Ramos (cell line): ENCODE data around the gene RBFOX1.
"Not testable (repeated sequence)": the region's sequence is repeated elsewhere in the genome, so short reads cannot be mapped to it uniquely, and the experiment has no call there.

ENCODE experiments used
- in situ Hi-C: fragments of 300-500 bp; cut with MboI; formaldehyde crosslinking; loops from one replicate; pipeline ENCODE4 v1.14.3; 2022; ENCODE audit warnings: low sequenced_read_pairs; ENCODE audit not compliant: unreplicated experiment

The RBFOX1 gene

DNA sequence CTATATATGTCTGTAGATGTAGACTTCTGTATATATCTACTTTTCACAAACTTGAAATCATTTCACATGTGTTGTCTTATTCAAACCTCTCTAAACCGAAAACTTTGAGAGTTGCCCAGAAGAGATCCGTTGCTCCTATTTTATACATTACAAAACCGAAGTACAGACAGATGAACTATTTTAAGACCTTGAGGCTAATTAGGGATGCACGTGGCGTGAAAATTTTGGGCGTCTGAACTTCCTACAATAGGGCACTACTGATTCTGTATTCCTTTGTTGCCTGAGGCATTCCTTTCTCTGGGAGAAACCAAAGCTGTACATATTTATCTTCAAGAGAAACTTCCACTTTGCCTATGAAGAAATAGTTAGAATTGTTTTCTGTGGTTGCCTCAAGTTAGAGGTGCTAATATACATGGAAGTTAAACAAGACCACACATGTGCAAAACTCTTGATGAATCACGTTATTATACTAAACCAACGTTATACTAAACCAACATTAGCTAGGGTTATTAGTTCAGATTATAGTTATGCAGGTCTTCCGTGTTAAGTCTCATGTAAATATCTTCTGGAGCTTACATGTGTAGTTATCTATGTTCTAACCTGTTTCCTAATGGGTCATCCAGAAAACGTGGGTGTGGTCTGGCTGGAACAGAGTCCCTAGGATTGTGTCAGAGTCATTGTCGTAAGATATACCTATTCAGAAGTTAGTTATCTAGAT lies 111.2 kb downstream of the RBFOX1 start:
- in situ Hi-C loops = no loop called here

DNA sequence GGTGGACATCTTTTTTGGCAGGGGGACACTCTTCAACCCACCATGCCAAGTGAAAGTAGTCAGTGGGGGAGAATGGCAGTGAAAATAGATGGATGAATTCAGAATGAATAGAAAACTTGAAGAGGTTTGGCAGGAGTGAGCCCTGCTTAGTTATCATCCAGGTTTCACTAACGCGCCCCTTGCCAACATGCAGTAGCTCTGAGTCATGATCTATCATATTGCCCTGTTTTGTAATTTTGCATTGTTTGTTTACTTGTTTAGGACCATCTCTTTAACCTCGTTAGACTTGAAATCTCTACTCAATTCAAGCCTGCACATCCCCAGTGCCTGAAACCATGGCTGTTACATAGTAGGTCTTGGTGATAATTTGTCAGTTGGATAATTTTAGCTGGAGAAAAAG lies 116.7 kb downstream of the RBFOX1 start:
- in situ Hi-C loops = no loop called here

DNA sequence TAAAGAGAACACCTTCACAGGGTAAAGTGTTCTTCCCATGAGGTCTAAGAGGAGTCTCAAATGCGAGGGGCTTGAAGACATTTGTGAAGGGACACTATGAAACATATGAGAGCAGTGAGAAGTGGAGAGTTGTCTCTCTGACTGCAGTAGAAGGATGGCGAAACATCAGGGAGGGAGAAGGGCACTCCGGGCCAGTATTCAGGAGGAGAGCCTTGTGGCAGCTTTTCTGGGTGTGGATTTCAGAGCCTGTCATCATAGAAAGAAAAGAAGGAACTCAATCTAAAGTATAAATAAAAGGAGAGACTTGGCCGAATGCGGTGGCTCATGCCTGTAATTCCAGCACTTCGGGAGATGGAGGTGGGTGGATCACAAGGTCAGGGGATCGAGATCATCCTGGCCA lies 117.2 kb downstream of the RBFOX1 start:
- in situ Hi-C loops = no loop called here

DNA sequence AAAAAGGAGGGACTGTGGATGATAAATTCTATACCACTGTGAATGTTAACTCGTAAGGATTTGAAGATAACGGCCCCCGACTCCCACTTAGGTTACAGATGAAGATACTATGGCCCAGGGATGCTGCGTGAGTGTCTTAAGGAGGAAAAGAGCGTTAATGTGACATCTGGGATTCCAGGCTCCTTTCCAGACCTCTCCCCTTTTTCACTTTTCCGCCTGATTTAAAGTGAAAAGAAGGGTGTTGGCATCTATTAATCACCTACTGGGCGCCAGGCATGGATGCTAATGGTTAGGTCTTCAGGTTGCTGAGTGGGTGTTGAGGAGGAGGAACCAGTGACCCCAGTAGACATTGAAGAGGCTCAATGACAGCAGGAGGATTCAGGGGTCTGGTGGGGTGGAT lies 117.8 kb downstream of the RBFOX1 start:
- in situ Hi-C loops = no loop called here

DNA sequence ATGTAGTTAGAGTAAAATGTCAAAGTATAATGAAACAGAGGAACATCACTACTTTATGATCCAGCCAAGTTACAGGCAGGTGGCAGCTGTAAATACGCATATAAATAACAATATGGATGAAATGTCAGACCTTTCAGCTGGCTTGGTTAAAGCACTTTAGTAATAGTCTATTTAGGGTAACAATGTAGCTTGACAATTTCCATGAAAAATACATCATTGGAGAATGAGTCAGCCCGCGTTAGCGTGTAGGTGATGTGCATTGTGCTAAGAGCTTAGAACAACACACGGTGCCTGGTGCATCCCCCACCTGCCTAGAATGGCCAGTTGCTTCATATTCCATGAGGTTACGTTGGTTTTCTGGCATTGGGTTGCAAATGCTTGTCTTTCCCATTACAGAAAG lies 119.4 kb downstream of the RBFOX1 start:
- in situ Hi-C loops = no loop called here

DNA sequence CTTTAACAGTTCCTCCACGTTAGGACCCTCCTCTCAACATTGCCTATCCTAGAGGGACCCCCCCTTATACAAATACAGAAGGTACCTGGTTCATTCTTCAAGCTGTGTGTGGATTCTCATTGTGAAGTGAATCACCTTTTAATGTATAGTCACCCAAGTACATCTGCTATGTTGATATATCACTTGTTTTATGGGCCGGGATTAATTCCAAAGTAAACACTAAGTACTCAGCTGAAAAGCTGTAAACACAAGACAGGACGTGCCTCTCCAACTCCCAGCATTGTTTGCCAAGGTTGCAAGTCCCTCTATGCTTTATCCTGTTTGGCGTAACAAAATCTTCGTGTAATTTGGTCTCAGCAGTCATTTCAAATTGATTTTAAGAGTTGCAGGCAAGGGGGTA lies 123.6 kb downstream of the RBFOX1 start:
- in situ Hi-C loops = no loop called here

DNA sequence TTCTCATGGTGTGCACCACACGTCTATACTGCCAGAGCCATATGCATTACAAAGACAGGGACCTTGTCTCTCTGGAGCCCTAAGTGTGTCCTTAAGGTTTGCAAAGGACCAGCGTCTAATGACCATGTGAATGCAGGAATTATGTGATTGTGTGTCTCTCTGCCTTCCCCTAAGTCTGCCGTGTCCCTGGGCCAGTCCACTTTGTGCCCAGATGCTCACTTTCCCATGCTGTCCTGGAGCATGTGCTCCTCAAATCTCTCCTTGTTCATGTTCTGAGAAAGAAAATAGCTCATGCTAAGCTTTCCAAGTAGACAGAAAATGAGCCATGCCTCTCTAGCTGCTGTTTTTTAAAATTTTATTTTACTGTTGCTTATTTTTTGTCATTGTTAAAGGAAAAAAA lies 125.5 kb downstream of the RBFOX1 start:
- in situ Hi-C loops = no loop called here

DNA sequence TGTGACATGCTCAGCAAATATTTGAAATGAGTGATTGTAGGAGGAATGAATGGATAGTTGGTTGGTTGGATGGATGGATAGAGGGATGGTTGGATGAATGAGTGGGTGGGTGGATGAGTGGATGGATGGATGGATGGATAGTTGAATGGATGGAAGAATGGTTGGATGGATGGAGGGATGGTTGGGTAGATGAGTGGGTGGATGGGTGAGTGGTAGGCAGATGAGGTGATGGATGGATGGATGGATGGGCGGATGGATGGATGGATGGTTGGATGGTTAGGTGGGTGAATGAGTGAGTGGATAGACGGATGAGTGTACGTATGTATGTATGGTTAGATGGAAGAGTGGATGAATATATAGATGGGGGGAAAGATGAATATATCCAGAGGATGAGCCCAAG lies 137.7 kb downstream of the RBFOX1 start:
- in situ Hi-C loops = no loop called here

DNA sequence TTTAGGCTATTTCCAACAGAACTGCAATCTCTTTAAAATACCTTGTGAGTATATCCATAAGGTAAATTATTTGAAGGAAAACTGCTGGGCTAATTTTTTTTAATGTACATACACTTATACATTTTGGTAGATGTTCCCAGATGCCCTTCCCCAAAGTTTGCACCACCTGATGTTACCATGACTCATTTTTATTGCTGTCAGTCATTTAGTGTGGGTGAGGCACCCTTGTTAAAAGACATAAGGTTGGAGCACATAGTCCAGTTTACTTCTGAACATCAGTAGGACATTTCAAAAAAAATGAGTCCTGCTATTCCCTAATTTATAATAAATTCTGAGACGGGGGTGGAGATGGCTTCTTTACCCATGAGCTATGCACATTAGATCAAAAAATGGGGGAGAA lies 138.6 kb downstream of the RBFOX1 start:
- in situ Hi-C loops = no loop called here

DNA sequence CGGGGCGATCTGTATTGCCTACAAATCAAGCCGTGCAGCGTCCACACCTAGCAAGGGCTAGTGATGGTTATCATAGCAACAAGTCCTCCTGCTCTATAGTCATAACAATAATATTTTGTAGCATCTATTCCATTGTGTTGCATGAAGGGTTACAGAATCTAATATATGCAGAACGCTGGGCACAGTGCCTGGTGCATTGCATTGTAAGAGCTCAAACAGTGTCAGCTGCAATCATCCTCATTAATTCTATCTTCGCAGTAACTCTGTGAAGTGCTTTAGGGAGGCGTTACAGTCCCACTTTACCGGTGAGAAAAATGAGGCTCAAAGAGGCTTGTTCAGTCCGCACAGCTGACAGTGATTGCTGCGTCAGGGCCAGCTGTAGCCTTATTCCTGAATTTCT lies 149.4 kb downstream of the RBFOX1 start:
- in situ Hi-C loops = no loop called here

DNA sequence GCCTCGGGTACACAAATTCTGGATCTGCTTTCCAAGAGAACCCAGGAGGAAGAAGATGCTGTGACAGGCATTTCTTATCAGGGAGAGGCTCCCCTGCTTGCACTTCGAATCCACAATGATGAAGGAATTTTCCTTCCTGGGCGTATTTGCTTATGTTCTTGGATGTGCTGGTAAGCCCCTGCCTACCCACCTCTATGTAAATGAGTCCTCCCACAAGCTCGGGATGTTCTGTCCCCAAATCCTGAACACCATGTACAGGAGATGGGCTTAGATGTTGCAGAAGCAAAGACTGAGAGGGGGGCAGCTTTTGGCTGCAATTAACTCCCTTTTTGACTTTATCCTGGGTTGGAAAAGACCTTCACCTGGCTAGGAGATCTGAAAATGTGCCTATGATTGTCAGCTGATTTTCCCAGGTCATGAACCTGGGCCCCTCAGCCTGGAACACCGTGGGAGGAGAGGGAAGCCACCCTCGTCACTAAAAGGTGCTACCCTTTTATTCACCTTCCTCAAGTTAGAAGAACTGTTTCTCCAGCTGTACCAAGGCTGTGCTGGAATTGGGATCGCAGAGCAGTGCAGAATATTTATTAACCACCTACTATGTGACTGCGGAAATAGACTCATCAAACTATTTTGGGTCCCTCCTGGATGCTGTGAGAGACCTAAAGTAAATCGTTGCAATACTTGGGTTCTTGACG lies 150.1 kb downstream of the RBFOX1 start:
- in situ Hi-C loops = no loop called here

DNA sequence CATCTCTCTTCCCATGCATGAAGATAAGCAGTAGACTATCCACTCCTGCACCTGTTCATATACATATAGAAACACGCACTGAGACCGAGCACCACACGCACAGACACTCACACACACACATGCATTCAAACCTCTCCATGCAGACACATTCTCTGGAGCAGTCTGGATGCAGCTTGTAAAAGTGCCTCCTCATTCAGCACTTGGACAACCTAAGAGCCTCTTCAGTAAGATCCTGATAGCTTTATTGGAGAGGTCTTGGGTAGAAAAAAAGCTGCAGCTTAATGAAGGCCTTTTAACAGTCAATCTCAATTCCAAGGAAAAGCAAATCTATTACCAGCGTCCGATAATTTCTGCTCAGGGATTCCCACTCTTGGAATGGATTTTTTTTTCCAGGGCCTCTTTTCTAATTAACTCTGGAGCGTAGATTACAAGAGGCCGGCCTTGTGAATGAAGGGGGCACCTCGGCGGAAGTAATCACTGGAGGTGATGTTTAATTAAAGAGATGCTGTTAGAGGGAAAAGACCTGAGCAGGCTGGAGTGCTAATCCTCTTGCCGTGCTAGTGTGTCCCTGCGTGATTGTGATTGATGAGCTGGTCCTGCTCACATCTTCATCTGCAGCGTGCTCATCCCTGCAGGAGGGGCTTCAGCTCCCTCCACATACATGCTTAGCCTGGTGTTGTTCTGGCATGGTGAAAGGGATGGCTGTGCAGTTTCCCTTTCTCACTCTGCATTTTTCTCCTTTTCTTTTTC lies 155.1 kb downstream of the RBFOX1 start:
- in situ Hi-C loops = no loop called here

DNA sequence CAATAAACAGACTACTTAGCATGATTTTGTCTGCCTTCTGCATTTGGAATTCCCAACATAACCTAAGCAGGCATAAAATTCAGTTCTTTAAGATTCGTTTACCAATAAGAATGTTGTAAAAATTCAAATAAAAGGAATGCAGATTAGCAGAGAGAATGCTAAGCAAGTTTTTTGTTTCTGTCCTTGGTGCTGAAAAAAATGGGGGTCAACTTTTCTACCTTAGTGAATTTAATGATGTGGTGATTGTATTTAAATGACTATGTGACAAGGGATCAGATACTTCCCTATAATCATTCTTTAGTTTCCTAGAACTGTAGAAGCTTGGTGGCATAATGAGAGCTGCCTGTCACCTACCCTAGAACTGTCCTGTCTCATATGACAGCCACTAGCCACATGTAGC lies 159.5 kb downstream of the RBFOX1 start:
- in situ Hi-C loops = no loop called here

DNA sequence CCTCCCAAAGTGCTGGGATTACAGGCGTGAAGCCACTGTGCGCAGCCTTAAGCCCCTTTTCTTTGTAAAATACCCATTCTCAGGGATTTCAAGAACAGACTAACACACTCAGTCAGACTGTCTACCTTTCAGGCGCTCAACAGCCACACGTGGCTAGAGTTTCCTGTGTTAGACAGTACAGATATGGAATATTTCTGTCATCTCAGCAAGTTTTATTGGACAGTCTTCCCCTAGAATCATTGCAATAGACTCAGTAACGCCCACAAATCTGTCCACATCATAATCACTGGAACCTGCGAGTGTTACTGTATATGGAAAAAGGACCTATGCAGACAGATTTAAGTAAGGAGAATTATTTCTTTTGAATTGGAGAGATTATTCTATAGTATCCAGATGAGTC lies 160.5 kb downstream of the RBFOX1 start:
- in situ Hi-C loops = no loop called here

DNA sequence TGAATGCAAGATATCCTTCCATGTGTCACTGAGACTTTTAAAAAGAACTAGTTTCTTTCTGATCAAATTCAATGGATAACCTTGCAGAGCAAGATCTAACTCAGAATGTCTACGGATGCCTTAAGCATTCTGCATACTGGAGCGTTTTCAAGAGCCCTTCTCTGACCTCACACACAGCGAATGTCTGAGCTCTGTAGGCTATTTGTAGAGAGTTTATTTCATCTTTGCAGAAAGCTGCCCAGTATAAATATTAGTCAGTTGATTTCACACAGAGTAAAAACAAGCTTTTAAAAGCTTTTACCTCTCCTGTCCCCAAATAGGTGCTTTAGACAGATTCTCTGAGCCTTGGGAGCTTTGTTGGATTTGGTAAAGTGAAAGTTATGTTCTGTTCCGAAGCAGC lies 165.0 kb downstream of the RBFOX1 start:
- in situ Hi-C loops = no loop called here

DNA sequence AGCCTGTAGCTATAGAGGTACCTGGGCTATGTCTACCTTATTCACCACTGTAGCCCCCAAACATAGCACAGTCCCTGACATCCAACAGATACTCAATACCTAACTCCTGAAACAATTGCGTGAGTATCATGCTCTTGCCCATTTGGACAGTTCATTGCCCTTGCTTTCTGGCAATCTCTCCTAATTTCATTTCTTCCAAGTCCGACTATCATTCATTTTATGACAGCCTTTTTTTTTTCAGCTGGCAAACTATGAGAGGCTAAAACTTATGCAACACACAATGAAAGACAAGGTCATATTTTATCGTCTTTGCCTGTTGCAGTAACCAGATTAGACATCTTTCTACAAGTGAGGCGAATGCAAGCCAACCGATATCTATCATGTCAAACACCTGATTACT lies 169.2 kb downstream of the RBFOX1 start:
- in situ Hi-C loops = no loop called here

DNA sequence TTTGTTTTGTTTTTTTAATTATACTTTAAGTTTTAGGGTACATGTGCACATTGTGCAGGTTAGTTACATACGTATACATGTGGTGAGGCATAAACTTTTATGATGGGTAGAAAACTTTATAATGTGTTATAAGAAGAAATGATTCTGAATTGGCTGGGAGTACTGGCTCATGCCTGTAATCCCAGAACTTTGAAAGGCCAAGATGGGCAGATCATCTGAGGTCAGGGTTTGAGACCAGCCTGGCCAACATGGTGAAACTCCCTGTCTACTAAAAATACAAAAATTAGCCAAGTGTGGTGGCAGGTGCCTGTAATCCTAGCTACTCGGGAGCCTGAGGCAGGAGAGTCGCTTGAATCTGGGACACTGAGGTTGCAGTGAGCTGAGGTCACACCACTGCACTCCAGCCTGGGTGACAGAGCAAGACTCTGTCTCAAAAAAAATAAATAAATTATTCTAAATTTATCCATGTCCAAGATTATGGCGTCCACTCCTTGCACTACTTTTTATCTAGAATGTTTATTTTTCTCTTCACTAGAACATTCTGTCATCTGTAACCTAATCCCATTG lies 170.0 kb downstream of the RBFOX1 start:
- in situ Hi-C loops = not testable (repeated sequence)

DNA sequence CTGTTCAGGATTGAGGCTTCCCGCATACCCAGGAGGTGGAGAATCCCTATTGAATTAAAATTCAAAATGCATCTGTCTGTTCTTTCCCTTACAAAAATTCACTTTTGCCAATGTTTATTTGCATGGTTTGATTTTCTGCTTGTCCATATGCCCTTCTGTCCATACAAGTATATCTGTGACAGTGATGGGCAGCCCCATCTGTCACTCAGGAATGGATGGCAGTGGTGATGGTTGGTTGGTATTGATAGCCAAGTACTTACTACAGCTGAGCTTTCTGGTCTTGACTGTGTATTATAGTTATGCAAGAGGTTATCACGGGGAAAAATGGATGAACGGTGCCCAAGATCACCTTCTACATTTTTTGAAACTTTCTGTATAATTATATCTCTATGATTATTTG lies 171.0 kb downstream of the RBFOX1 start:
- in situ Hi-C loops = no loop called here

DNA sequence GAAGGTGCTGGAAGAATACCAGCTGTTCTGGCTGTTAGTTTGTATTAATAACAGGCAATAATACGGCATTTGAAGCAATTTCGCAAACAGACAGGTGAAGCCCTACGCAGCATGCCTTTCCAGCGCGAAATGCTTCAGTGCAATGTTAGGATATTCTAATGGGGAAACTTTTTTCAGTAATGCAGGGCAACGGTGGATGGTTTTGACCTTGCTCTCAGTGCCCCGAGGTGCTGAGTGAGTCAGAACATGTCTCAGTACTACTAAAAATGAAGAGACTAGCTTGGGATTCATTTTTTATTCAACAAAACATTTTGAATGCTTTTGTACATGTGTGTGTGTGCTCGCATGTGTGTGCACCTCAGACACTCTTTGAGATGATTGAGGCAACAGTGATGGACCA lies 172.2 kb downstream of the RBFOX1 start:
- in situ Hi-C loops = no loop called here

DNA sequence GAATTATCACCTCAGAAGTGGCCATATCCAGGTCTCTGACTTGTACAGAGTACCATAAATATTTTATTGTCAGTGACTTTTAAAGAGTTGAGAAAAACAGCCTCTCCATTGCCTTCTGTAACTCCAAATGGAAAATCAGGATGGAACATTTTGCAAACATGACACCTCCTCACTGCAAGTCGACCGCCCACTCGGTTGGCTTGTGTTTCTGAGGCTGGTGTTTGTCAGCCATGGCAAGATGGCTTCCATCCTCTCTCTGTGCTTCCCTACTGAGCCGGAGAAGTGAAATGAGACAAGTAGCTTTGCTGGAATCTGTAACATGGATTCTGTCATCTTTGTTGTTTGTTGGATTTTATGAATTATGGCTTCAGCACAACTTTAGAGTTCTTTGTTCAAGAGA lies 172.8 kb downstream of the RBFOX1 start:
- in situ Hi-C loops = no loop called here

DNA sequence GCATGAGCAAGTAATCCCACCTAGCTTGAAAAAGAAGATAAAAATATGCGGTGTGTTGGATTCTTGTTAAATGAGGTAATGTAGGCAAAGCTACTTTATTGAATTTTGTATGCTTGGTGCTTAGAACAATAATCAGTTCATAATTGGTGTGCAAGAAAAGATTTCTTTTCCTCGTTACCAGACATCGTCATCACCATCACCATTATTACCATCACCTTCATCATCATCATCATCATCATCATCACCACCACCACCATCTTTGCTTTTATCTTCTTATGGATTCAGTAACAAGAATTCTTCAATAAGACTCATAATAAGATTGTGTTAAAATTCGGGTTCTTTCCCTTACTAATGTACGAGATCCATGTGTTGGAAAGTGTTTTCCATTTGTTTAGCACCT lies 173.7 kb downstream of the RBFOX1 start:
- in situ Hi-C loops = no loop called here
